ENCODE measurements around the gene EIF4E1B.

GRCh38 chr5:176663566-176663965, 33.1 kb downstream of the EIF4E1B start:
- TF ChIP-seq, protein P1, sequence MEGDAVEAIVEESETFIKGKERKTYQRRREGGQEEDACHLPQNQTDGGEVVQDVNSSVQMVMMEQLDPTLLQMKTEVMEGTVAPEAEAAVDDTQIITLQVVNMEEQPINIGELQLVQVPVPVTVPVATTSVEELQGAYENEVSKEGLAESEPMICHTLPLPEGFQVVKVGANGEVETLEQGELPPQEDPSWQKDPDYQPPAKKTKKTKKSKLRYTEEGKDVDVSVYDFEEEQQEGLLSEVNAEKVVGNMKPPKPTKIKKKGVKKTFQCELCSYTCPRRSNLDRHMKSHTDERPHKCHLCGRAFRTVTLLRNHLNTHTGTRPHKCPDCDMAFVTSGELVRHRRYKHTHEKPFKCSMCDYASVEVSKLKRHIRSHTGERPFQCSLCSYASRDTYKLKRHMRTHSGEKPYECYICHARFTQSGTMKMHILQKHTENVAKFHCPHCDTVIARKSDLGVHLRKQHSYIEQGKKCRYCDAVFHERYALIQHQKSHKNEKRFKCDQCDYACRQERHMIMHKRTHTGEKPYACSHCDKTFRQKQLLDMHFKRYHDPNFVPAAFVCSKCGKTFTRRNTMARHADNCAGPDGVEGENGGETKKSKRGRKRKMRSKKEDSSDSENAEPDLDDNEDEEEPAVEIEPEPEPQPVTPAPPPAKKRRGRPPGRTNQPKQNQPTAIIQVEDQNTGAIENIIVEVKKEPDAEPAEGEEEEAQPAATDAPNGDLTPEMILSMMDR (IDR thresholded peaks at IDR 0.05), result no peak
- no peak for TF ChIP-seq POLR2A (IDR thresholded peaks at IDR 0.05)

All from lower leg skin (tissue), 3 donors.